OCI-LY3 (cell line): ENCODE measurements around the gene MGAT4A.

Source experiments
- H2AFZ ChIP-seq: fragments of 200-600, 300-600 bp; shearing (Covaris generic); 2 replicates; pipeline ENCODE4 v1.6.0; 2014; ENCODE audit warnings: antibody characterized with exemption, low read depth, low read length
- H3K27ac ChIP-seq: fragments of 200-600, 300-600 bp; sonication (generic); 2 replicates; pipeline ENCODE4 v1.5.1; 2014; ENCODE audit warnings: mild to moderate bottlenecking, low read length, moderate library complexity, mixed read lengths
- H3K27me3 ChIP-seq: fragments of 200-600, 300-600 bp; sonication (generic); 2 replicates; pipeline ENCODE4 v1.6.1; 2014; ENCODE audit warnings: low read depth, low read length, mixed read lengths
- H3K36me3 ChIP-seq: fragments of 200-600, 300-600 bp; sonication (generic); replicated peaks from 2 replicates; pipeline ENCODE3; 2014; ENCODE audit warnings: low read depth, low read length, mixed read lengths
- H3K4me1 ChIP-seq: fragments of 300-600, 200-600 bp; sonication (generic); 2 replicates; pipeline ENCODE4 v1.6.1; 2014; ENCODE audit warnings: low read length, mixed read lengths
- H3K4me2 ChIP-seq: fragments of 200-600, 300-600 bp; sonication (generic); 2 replicates; pipeline ENCODE4 v1.6.1; 2014; ENCODE audit warnings: low read length, mixed read lengths
- H3K4me3 ChIP-seq: fragments of 300-600, 200-600 bp; sonication (generic); 2 replicates; pipeline ENCODE4 v1.5.1; 2014; ENCODE audit warnings: antibody characterized with exemption, mild to moderate bottlenecking, low read length, moderate library complexity
- H3K79me2 ChIP-seq: fragments of 300-600, 200-600 bp; shearing (Covaris generic); 2 replicates; pipeline ENCODE4 v1.6.1; 2014; ENCODE audit warnings: mild to moderate bottlenecking, low read length, mixed read lengths
- H3K9ac ChIP-seq: fragments of 300-600, 200-600 bp; shearing (Covaris generic); 2 replicates; pipeline ENCODE4 v1.6.0; 2014; ENCODE audit warnings: mild to moderate bottlenecking, low read length, moderate library complexity
- H3K9me3 ChIP-seq: fragments of 200-600, 300-600 bp; shearing (Covaris generic); 2 replicates; pipeline ENCODE4 v1.6.1; 2014; ENCODE audit warnings: low read length, mixed read lengths; ENCODE audit not compliant: insufficient read depth
- H4K20me1 ChIP-seq: fragments of 200-600, 300-600 bp; sonication (generic); 2 replicates; pipeline ENCODE4 v1.6.1; 2016; ENCODE audit warnings: low read length, mixed read lengths; ENCODE audit not compliant: insufficient read depth
- EZH2phosphoT487 ChIP-seq: fragments of 200-600 bp; shearing (Covaris generic); IDR thresholded peaks from 2 replicates; pipeline ENCODE4 v1.6.1; 2018; ENCODE audit warnings: antibody characterized with exemption, mixed run types, low read depth
- TF ChIP-seq, protein P1 (sequence below): fragments of 200-600, 300-600 bp; sonication (generic); IDR thresholded peaks from 2 replicates; pipeline ENCODE4 v1.5.1; 2014; ENCODE audit warnings: antibody characterized with exemption, low read length, low read depth

MGAT4A gene

DNA sequence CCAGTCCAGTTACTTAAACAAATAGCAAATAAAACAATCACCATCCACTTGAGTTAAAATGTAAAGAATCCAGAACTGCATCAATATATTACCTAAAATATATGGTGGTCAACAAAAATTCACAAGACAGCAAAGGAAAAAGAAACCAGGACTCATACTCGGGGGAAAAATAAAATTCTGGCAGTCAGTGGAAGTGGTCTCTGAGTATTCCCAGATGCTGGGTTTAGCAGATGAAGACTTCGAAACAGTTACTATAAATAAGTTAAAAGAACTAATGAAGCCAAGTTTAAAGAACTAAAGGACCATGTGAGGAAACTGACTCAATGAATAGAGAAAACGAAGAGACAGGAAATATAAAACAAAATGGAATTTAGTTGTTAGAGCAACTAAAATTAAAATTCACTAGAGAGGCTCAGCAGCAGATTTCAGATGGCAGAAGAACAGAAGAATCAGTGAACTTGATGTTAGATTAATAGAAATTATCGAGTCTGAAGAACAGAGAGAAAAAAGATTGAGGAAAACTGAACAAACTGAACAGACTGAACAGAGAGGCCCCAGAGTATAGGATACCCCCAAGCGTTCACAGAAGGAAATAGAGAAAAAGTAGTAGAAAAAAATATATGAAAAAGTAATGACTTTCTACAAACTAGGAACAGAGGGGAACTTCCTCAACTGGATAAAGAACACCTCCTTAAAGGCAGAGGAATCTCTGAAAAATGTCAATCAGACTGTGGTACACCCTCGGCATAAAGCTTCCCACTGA, 27.9 kb downstream of the MGAT4A start:
- H3K9me3 ChIP-seq, result no peaks in the 10 kb centered on the region
- no peak overlapping the region for H3K4me2 ChIP-seq
- H3K36me3 ChIP-seq, result no peaks in the 10 kb centered on the region
- H3K27me3 ChIP-seq, result no peaks in the 10 kb centered on the region
- no peak overlapping the region for H3K27ac ChIP-seq
- no peaks in the 10 kb centered on the region for H3K79me2 ChIP-seq
- no peaks in the 10 kb centered on the region for H3K4me1 ChIP-seq
- TF ChIP-seq EZH2phosphoT487, result no peak
- TF ChIP-seq, protein P1, sequence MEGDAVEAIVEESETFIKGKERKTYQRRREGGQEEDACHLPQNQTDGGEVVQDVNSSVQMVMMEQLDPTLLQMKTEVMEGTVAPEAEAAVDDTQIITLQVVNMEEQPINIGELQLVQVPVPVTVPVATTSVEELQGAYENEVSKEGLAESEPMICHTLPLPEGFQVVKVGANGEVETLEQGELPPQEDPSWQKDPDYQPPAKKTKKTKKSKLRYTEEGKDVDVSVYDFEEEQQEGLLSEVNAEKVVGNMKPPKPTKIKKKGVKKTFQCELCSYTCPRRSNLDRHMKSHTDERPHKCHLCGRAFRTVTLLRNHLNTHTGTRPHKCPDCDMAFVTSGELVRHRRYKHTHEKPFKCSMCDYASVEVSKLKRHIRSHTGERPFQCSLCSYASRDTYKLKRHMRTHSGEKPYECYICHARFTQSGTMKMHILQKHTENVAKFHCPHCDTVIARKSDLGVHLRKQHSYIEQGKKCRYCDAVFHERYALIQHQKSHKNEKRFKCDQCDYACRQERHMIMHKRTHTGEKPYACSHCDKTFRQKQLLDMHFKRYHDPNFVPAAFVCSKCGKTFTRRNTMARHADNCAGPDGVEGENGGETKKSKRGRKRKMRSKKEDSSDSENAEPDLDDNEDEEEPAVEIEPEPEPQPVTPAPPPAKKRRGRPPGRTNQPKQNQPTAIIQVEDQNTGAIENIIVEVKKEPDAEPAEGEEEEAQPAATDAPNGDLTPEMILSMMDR, result no peak
- no peak overlapping the region for H2AFZ ChIP-seq
- no peak overlapping the region for H3K9ac ChIP-seq
- H3K4me3 ChIP-seq, result no peak overlapping the region
- H4K20me1 ChIP-seq, result no peaks in the 10 kb centered on the region

DNA sequence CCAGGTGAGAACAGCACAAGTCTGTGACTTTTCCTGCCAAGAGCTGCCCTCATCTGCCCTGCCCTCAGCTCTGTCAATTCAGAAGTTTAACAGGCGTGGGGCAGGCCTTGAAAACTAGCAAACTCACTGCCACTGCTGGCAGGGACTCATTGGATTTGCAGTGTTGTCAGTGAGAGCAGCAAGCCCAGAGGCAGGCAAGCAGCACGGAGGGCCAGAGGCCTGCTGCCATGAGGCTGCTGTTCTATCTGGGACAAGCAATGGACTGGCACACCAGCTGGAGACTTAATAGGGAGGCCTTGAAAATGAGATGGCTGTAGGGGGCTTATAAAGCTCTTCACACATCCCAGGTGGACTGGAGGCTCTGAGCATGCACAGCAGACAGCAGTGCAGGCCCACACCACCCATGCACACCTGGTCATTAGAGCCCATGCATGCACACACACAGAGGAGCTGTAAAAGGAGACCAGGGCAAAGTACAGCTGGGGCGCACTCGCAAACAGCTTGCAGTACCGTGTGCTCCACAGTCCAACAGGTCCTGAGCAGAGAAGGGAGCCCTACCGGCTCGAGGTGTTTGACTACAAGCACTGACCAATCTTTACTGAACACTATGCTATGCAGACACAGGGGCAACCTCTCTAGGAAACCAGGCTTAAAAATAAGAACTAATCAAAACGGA, 28.7 kb downstream of the MGAT4A start:
- Histone ChIP-seq H3K79me2 (no peaks in the 10 kb centered on the region), H2AFZ (no peak overlapping the region), H3K4me2 (no peak overlapping the region), H4K20me1 (no peaks in the 10 kb centered on the region), H3K4me1 (no peaks in the 10 kb centered on the region), H3K36me3 (no peaks in the 10 kb centered on the region), H3K9me3 (no peaks in the 10 kb centered on the region), H3K4me3 (no peak overlapping the region), H3K27me3 (no peaks in the 10 kb centered on the region), H3K27ac (no peak overlapping the region), H3K9ac (no peak overlapping the region)
- TF ChIP-seq, protein P1, result no peak

DNA sequence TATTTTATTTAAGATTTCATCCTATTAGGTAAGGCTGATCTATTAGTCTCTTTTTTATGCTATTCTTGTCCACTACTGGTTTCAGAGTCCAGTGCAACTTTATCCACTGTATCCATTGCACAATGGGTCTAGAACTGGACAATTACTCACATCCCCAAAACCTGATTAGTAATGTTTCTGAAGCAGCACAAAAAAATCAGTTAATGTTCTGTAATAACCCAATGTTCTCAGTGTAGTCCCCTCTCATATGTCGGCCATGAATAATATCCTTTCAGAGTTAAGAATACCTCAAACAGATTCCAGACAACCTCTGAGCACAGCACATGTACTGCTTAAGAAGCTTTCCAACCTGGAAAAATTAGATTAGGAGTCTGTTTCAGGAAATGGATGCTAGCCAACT, 29.7 kb downstream of the MGAT4A start:
- H4K20me1 ChIP-seq, result no peaks in the 10 kb centered on the region
- H3K4me3 ChIP-seq, result no peak overlapping the region
- H3K4me2 ChIP-seq, result no peak overlapping the region
- no peaks in the 10 kb centered on the region for H3K4me1 ChIP-seq
- H3K27me3 ChIP-seq, result no peaks in the 10 kb centered on the region
- no peaks in the 10 kb centered on the region for H3K36me3 ChIP-seq
- TF ChIP-seq EZH2phosphoT487, result no peak
- TF ChIP-seq, protein P1, result no peak
- H3K9me3 ChIP-seq, result no peaks in the 10 kb centered on the region
- H3K27ac ChIP-seq, result no peak overlapping the region
- no peaks in the 10 kb centered on the region for H3K79me2 ChIP-seq
- H3K9ac ChIP-seq, result no peak overlapping the region
- no peak overlapping the region for H2AFZ ChIP-seq

DNA sequence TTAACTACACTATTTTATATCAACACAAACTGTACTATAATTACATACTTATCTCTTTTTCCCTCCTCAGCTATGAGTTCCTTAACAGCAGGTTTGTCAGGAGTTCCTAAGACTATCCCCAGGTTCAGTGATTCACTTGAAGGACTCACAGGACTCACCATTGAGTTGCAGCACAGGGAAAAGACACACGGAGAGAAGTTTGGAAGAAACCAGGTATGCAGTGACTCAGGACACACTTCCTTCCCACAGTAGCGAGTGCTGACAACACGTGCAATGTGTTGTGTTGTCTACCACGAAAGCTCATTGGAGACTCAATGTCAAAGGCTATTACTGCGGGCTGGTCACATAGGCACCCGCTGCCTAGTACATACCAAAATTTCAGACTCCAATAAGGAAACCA, 32.0 kb downstream of the MGAT4A start:
- H3K27ac ChIP-seq, result no peak overlapping the region
- H3K9ac ChIP-seq, result no peak overlapping the region
- H3K36me3 ChIP-seq, result no peaks in the 10 kb centered on the region
- no peaks in the 10 kb centered on the region for H3K4me1 ChIP-seq
- H3K4me3 ChIP-seq, result no peak overlapping the region
- H2AFZ ChIP-seq, result no peak overlapping the region
- TF ChIP-seq, protein P1, result no peak
- TF ChIP-seq EZH2phosphoT487, result no peak
- no peaks in the 10 kb centered on the region for H3K79me2 ChIP-seq
- H3K27me3 ChIP-seq, result no peaks in the 10 kb centered on the region
- no peak overlapping the region for H3K4me2 ChIP-seq
- H3K9me3 ChIP-seq, result no peaks in the 10 kb centered on the region
- H4K20me1 ChIP-seq, result no peaks in the 10 kb centered on the region
